ENCODE data around the gene PPME1.
A peak's percentile ranks its signal among the peaks of the same experiment; 100 is the strongest.
"Not testable (repeated sequence)": the region's sequence is repeated elsewhere in the genome, so short reads cannot be mapped to it uniquely, and the experiment has no call there.

Gene PPME1

GRCh38 chr11:74170694-74171629, at the start of gene PPME1, which contains the start of gene C2CD3:
PPME1 (plus strand) TSS chr11:74171289; CDS start chr11:74171422, 133 bp downstream.
C2CD3 (minus strand) TSS chr11:74171002; CDS start chr11:74170792, 210 bp downstream.
- Histone ChIP-seq H3K27ac (ENCODE audit: low read depth, low read length, poor library complexity, severe bottlenecking) (peak within 1 kb of the TSS; percentile 61), H3K79me2 (ENCODE audit: insufficient read depth, low read length) (peaks cover 35% of the 10 kb centered on the region), H3K4me3 (ENCODE audit: low read depth, low read length, poor library complexity, severe bottlenecking) (peak within 1 kb of the TSS; percentile 89), H2AFZ (ENCODE audit: low read length) (peak within 1 kb of the TSS; percentile 41; the same call in 1 of the 2 replicates), H4K20me1 (ENCODE audit: insufficient read depth, low read length) (no peaks in the 10 kb centered on the region), H3K9me3 (ENCODE audit: low read length) (no peaks in the 10 kb centered on the region), H3K27me3 (ENCODE audit: insufficient read depth, low read length) (no peaks in the 10 kb centered on the region), H3K9me2 (ENCODE audit: low read depth, low read length) (no peaks in the 10 kb centered on the region), H3K36me3 (ENCODE audit: insufficient read depth, low read length) (peaks cover 41% of the 10 kb centered on the region), H3K9ac (ENCODE audit: low read length) (peak within 1 kb of the TSS; percentile 92), H3K4me1 (ENCODE audit: insufficient read depth, low read length, severe bottlenecking) (peaks cover 41% of the 10 kb centered on the region), H3K4me2 (ENCODE audit: low read length) (peak within 1 kb of the TSS; percentile 93), H3F3A (ENCODE audit: insufficient read depth, low read length) (no peaks in the 10 kb centered on the region)
- TF ChIP-seq EZH2 (IDR thresholded peaks at IDR 0.05; ENCODE audit: borderline replicate concordance, low read length), result no peak
- no peak for TF ChIP-seq CTCF (IDR thresholded peaks at IDR 0.05; ENCODE audit: low read length)

GRCh38 chr11:74121804-74122203, 49.3 kb upstream of the PPME1 start:
- Histone ChIP-seq H3K79me2 (ENCODE audit: insufficient read depth, low read length) (no peaks in the 10 kb centered on the region), H3K9me3 (ENCODE audit: low read length) (no peaks in the 10 kb centered on the region), H3K27ac (ENCODE audit: low read depth, low read length, poor library complexity, severe bottlenecking) (no peak overlapping the region), H3K36me3 (ENCODE audit: insufficient read depth, low read length) (peaks cover 18% of the 10 kb centered on the region), H3K4me1 (ENCODE audit: insufficient read depth, low read length, severe bottlenecking) (no peaks in the 10 kb centered on the region), H3K4me3 (ENCODE audit: low read depth, low read length, poor library complexity, severe bottlenecking) (no peak overlapping the region), H3K9ac (ENCODE audit: low read length) (no peak overlapping the region), H3K27me3 (ENCODE audit: insufficient read depth, low read length) (no peaks in the 10 kb centered on the region), H3F3A (ENCODE audit: insufficient read depth, low read length) (no peaks in the 10 kb centered on the region; the same call in 1 of the 2 replicates), H2AFZ (ENCODE audit: low read length) (no peak overlapping the region), H4K20me1 (ENCODE audit: insufficient read depth, low read length) (no peaks in the 10 kb centered on the region), H3K9me2 (ENCODE audit: low read depth, low read length) (no peaks in the 10 kb centered on the region), H3K4me2 (ENCODE audit: low read length) (no peak overlapping the region)
- TF ChIP-seq CTCF (IDR thresholded peaks at IDR 0.05; ENCODE audit: low read length), result no peak
- TF ChIP-seq EZH2 (IDR thresholded peaks at IDR 0.05; ENCODE audit: borderline replicate concordance, low read length), result no peak

GRCh38 chr11:74123008-74123448, 48.1 kb upstream of the PPME1 start:
- TF ChIP-seq CTCF (IDR thresholded peaks at IDR 0.05; ENCODE audit: low read length) (no peak), EZH2 (IDR thresholded peaks at IDR 0.05; ENCODE audit: borderline replicate concordance, low read length) (no peak)
- Histone ChIP-seq H2AFZ (ENCODE audit: low read length) (no peak overlapping the region), H3K27ac (ENCODE audit: low read depth, low read length, poor library complexity, severe bottlenecking) (no peak overlapping the region), H3F3A (ENCODE audit: insufficient read depth, low read length) (no peaks in the 10 kb centered on the region; the same call in 1 of the 2 replicates), H3K4me1 (ENCODE audit: insufficient read depth, low read length, severe bottlenecking) (no peaks in the 10 kb centered on the region), H3K4me2 (ENCODE audit: low read length) (no peak overlapping the region), H3K4me3 (ENCODE audit: low read depth, low read length, poor library complexity, severe bottlenecking) (no peak overlapping the region), H3K27me3 (ENCODE audit: insufficient read depth, low read length) (no peaks in the 10 kb centered on the region), H4K20me1 (ENCODE audit: insufficient read depth, low read length) (no peaks in the 10 kb centered on the region), H3K9me2 (ENCODE audit: low read depth, low read length) (no peaks in the 10 kb centered on the region), H3K9me3 (ENCODE audit: low read length) (no peaks in the 10 kb centered on the region), H3K36me3 (ENCODE audit: insufficient read depth, low read length) (peaks cover 12% of the 10 kb centered on the region), H3K79me2 (ENCODE audit: insufficient read depth, low read length) (no peaks in the 10 kb centered on the region), H3K9ac (ENCODE audit: low read length) (no peak overlapping the region)

GRCh38 chr11:74129121-74129520, 42.0 kb upstream of the PPME1 start:
- not testable (repeated sequence) for H3F3A ChIP-seq (ENCODE audit: insufficient read depth, low read length); H3K4me2 ChIP-seq (ENCODE audit: low read length); H3K9ac ChIP-seq (ENCODE audit: low read length); H3K27me3 ChIP-seq (ENCODE audit: insufficient read depth, low read length); H3K9me2 ChIP-seq (ENCODE audit: low read depth, low read length); H3K4me3 ChIP-seq (ENCODE audit: low read depth, low read length, poor library complexity, severe bottlenecking); H3K4me1 ChIP-seq (ENCODE audit: insufficient read depth, low read length, severe bottlenecking); H3K79me2 ChIP-seq (ENCODE audit: insufficient read depth, low read length); H4K20me1 ChIP-seq (ENCODE audit: insufficient read depth, low read length); H3K27ac ChIP-seq (ENCODE audit: low read depth, low read length, poor library complexity, severe bottlenecking); H3K9me3 ChIP-seq (ENCODE audit: low read length); H2AFZ ChIP-seq (ENCODE audit: low read length)
- peaks cover 41% of the 10 kb centered on the region for H3K36me3 ChIP-seq (ENCODE audit: insufficient read depth, low read length)
